CMK (cell line): ENCODE data around the gene FAM209B.
"Not testable (repeated sequence)": the region's sequence is repeated elsewhere in the genome, so short reads cannot be mapped to it uniquely, and the experiment has no call there.

Experiments used
- DNase-seq: peaks from one replicate; pipeline ENCODE4 v3.0.0-alpha.2; 2010; ENCODE audit warnings: low read depth

FAM209B gene

DNA sequence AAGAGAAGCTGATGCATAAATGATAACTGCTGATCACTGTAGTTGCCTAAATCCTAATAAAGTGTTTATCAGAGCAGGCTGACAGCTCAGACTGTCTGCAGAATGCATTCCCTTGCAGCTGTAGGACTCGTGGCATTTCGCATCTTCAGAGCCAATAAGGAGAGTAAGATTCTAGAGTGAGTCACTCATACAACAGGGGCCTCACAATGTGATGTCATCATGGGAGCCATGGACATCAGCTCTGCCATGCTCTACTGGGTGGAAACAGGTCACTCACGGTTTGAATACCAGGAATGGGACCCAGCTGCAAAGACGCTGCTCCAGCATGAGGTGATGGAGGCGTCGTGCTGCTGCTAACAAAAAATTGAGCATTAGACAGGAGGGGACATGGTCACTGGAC, 7.4 kb downstream of the FAM209B start:
- DNase-seq: no peak

DNA sequence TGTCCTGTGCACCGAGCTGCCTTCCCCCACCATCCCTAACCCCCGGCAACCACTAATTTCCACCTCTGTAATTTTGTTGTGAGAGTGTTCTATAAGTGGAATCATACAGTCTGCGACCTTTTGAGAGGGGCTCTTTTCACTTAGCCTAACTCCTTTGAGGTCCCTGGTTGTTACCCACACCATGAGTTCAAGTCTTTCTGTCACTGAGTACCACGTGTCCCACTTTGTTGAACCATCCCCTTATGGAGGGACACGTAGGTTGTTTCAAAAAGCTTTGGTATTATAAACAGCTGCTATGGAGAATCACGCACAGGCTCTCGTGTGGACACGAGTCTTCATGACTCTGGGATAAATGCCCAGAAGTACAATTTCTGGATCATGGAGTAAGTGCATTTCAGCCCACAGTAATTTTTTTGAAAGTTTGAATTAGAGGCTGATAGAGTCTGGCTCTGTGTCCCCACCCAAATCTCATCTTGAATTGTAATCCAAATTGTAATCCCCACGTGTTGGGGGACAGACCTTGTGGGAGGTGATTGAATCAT, 9.5 kb downstream of the FAM209B start:
- DNase-seq: no peak

DNA sequence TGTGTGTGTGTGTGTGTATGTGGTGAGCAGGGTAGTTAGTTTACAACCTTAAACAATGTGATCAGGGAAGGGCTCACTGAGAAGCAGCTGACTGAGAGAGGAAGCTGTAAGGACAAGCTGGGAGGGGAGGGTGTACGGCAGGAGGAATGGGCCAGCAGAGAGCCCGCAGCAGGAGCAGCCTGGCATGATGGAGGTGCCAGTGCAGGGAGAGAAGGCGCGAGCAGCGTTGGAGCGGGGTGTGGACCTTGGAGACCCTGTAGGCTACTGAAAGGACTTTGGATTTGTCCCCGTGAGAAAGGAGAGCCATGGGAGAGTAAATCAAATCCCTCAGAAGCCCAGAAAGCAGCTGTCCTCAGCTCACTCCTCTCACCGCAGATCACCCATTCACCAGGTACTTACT, 18.5 kb downstream of the FAM209B start:
- no peak for DNase-seq

DNA sequence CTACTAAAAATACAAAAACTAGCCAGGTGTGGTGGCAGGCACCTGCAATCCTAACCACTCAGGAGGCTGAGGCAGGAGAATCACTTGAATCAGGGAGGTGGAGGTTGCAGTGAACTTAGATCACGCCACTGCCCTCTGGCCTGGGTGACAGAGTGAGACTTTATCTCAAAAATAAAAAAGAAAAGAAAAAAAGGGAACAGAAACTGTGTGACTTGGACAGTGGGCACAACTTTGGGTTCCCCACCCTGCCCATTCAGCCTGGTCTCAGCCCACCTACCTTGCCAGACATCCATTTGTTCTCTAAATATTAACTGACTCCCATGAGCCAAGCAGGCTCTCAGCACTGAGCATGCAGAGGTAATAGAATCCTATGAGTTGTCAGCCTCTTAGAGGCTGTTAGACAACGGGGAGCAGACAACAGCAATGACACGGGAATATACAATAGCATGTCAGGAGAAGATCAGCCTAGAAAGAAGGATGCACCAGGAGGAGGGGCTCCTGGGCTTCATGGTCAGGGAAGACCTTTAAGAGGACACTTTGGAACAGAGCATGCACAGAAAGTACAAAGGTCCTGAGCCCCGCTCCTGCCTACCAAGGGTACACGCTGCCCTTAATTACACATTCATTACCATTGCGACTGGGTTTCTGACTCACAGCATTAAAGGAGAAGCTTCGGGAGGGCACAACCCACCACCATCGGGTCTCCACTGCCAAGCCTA, 20.0 kb downstream of the FAM209B start:
- no peak for DNase-seq

DNA sequence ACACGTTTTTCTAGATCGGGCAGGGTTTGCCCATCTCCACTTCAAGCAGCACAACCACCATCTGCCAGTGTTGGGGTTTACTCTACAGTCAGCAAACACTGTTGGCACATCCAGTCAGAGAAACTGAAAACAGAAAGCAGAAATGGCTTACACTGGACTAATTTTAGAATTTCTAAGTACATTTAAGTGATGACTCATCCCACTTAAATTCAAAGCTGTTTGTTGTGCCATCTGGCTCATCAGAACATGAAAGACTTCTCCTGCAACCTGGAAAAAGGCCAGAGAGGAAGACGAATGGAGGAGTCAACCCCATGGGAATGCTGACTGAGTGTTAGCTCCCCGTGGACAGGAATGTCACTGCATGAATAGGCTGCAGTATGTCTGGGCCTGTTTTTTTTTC, 21.8 kb downstream of the FAM209B start:
- DNase-seq: no peak

DNA sequence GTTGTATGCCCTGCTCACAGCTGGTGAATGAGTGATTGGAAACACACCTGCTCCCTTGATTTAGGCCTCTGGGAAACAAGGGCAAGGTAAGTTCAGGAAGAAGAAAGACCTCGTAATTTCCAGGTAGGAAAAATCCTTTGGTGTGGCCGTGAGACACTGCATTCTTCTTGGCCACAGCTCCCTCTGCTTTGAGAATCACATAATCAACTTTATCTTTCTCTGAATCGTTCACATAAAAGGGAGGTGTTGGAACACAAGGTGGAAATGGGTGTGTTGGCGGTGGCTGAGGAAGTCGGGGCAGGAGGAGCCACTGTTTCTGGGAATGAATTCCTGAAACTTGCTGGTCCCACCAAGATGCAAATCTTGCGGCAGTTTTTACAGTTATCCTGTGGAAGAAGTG, 25.9 kb downstream of the FAM209B start:
- DNase-seq: no peak

DNA sequence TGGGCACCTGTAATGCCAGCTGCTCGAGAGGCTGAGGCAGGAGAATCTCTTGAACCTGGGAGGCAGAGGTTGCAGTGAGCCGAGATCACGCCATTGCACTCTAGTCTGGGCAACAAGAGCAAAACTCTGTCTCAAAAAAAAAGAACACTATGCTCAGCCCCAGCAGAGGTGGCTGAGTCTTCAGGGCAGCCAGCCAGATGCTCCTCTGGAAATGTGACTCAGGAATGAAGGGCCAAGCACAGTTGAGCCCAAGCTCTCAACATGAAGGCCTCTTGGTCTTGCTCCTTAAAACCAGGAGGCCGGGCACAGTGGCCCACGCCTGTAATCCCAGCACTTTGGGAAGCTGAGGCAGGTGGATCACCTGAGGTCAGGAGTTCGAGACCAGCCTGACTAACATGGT, 31.5 kb downstream of the FAM209B start:
- DNase-seq: not testable (repeated sequence)

DNA sequence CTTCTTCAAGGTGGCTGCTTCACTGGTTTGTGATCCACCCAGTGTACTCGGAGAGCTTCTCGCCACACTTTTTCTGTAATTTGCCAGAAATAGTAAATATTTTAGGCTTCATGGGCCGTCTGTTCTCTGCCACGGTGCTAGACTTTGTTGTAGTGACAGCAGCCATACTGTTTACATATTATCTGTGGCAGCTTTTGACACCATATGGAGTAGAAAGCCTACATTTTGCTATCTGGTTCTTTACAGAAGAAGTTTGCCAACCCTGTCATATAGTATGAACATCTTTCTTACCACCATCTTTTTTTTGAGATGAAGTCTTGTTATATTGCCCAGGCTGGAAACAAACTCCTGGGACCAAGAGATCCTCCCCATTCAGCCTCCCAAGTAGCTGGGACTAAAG, 32.5 kb downstream of the FAM209B start:
- DNase-seq: no peak

DNA sequence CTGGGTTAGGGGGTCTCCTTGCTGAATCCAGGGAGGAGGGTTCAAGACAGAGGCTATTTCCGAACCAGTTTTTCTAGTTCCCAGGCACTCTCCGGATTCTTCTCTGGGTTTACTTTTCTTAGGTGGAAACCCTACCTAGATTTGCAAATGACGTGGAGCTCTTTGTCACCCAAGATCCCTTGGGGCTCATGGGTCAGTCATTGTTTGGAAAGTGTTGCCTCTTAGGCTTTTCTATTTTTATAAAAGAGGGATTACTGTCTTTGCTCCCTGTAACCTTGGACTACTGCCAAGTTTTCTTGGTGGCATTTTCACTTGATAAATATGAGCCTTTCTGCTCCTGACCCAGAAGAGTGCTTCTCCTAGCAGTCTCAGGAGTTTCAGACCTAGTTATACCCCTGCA, 33.6 kb downstream of the FAM209B start:
- no peak for DNase-seq

DNA sequence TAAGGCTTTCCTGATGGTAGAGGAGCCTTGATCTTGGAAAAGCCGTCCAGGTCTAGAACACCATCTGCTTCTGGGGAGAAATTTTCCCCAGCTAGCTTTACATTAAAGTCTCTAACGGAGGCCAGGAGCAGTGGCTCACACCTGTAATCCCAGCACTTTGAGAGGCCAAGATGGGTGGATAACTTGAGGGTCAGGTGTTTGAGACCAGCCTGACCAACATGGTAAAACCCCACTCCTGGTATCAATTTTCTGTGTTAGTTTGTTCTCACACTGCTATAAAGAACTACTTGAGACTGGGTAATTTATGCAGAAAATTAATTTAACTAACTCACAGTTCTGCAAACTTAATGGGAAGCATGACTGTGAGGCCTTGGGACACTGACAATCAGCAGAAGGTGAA, 37.8 kb downstream of the FAM209B start:
- DNase-seq: no peak

DNA sequence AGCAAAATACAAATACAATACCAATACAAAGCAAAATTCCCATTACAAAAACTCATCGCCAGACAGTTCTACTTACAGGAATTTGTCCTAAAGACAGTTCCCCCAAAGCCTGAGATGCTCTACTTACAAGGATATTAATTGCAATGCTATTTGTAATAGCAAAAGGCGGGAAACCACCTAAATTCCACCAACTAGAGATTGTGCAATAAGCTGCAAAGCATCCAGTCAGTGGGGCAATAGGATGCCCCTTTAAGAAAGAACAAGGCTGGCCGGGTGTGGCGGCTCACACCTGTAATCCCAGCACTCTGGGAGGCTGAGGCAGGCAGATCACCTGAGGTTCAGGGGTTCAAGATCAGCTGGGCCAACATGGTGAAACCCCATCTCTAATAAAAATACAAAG, 39.1 kb downstream of the FAM209B start:
- no peak for DNase-seq

DNA sequence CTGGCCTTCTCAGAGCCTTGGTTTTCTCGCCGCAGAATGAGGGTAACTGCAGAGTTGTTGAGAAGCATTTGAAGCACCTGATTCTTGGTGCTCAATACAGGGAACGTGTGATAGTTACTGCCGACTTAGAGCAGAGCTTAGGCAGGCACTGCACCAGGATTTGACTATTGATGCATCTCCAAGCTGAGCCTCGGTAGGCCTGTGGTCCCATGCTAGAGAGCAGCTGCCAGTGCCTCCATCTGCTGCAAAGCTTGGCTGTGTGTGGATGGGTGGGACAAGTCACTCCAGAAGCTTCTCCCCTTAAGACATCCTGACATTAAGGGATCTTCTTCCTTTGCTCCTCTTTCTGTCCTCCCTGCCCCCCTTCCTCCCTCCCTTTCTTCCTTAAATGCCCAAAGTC, 40.9 kb downstream of the FAM209B start:
- DNase-seq: no peak

DNA sequence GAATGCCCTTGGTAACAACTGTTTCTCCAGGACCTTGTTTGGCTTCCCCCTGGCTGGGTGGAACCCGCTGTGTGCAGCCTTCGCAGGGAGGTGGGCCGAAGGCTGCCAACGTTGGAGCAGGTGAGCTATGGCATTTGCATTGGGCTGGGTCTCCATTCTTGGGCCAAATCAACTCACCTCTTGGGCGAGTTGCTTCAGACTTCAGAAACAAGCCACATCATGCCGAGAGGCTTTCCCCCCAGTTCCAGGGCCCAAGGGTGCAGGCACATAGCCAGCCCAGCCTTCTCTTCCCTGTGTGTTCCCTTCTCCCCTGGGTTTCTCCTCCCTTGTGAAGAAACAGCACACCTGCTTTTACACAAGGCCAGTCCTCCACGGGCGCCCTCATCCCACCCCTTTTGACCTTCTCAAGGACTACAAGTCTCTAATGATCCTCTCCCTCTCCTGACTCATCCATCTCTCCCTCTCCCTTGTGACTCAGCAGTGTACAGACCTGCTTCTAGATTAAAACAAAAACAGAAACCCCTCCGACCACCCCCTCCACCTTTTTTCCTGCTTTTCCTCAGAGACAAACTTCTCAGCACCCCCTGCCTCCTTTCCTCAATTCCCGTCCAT, 41.6 kb downstream of the FAM209B start:
- no peak for DNase-seq

DNA sequence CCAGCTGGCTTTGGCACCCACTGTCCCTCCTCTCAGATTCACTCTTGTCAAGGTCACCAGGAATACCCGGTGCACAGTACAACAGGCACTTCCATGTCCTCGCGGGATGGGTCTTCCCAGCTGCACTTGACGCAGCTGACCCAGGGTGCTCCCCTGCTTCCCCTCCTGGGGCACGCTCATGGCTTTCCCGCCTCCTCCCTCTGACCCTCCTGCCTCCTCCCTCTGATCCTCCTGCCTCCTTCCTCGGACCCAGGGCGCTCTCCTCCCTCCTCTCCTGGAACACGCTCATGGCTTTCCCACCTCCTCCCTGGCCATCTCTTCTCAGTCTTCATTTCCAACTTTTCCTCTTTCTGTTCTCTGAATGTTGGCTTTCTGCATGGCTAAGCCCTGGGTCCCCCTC, 42.1 kb downstream of the FAM209B start:
- no peak for DNase-seq

DNA sequence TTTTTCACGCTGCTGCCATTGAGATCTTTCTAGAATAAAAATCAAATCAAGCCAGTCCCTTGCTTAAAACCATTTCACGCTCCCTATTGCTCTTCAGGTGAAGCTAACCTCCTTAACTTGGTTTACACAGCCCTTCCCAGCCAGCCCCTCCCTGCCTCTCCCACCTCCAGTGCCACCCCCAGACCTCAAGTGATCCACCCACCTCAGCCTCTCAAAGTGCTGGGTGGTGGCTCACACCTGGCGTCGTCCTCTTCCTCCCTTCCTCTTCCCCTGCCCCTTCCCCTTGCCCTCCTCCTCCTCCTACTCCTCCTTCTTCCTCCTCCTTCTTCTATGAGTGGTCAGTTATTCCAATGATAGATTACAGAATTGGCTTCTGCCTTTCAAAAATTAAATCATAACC, 42.9 kb downstream of the FAM209B start:
- no peak for DNase-seq

DNA sequence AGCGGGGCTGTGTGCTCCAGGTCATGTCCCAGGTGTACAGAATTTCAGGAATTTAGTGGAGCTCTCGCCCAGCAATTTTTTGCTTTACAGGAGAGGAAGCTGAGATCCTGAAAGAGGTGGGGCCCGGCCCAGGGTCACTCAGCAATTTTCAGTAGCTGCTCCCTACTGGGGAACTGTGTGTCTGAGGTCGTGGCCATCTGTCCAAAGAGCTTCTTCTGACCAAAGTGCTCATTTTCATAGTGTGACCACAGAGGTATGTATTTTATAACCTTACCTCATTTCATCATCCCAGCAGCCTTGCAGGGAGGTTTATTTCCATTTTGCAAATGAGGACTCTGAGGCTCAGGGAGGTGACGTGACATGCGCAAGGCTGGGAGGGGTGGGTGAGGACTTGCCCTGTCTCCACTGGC, 46.3 kb downstream of the FAM209B start:
- DNase-seq: no peak

DNA sequence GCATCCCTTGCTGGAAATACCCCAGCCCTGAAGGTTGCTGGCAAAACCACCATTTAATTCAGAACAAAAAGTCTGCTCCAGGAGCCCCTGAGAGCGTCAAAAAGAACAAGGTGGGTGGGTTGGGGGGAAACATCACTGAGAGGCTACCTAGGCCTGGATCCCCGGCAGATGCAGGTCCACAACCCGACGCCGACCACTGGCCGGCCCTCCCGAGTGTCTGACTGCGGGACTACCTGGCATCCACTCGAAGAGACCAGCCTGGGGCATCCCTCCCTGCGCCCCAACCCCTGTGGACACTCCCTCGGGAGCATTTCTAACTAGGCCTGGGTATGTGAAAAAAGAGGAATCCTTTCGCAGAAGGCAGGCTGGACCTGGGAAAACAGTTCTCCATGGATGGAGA, 47.2 kb downstream of the FAM209B start:
- no peak for DNase-seq

DNA sequence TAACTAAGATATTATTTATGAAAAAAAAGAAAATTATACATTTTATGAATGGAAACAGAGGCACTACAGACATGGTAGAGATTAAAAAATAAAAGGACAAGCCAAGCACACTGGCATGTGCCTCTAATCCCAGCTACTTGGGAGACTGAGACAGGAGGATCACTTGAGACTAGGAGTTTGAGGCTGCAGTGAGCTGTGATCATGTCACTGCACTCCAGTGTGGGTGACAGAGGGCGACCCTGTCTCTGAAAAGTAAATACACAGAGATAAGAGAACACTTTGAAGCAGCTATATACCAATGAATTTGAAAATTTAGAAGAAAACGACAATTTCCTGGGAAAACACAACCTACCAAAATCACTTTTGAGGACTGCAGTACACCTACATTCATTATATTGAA, 48.7 kb downstream of the FAM209B start:
- DNase-seq: no peak

DNA sequence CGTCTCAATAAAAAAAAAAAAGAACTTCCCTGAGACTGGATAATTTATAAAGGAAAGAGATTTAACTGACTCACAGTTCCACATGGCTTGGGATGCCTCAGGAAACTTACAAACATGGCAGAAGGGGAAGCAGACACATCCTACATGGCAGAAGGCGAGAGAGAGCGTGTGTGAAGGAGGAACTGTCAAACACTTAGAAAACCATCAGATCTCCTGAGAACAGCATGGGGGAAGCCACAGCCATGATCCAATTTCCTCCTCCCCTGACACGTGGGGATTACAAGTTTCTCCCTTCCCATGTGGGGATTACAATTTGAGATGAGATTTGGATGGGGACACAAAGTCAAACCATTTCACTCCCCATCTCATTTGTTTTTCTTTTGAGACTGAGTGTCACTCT, 49.5 kb downstream of the FAM209B start:
- DNase-seq: no peak

DNA sequence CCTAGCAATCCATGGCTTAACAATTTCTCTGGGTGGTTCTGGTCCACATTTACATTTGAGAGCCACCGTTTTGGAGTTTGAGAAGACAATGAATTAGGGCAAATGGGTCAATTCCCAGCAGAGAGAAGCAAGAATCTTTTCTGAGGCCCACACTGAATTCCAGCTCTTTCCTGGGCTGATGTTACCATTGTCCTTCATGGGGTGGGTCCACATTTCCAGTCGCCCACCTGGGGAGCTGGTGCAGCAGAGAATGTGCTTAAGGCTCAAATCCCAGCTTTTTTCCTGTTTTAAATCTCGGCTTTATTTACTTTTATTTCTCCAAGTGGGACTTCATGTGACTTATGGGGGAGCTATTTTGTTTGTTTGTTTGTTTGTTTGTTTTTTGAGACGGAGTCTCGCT, 51.9 kb downstream of the FAM209B start:
- no peak for DNase-seq
